AG04450 (cell line): ENCODE results near the gene GUCY1B1. TPM values are rescaled to one million over a fixed set of nuclear protein-coding genes. Genes with fewer than 3 reads are reported as not detected.

ENCODE experiments used
- CTCF ChIA-PET: fragments of 300-600, 350-600 bp; formaldehyde crosslinking; extraction: SDS; loops from one replicate; lab custom pipeline; 2022; ENCODE audit warnings: antibody characterized with exemption, inconsistent platforms; lab: Charles Lee
- POLR2A ChIA-PET: fragments of 350-600 bp; formaldehyde crosslinking; extraction: SDS; loops from one replicate; lab custom pipeline; 2021; ENCODE audit warnings: antibody characterized with exemption, inconsistent platforms; lab: Yijun Ruan, JAX
- DNase-seq: peaks from one replicate; pipeline ENCODE4 v3.0.0-alpha.2; 2011; ENCODE audit warnings: low read depth, low spot score
- H3K27ac ChIP-seq: one replicate; pipeline ENCODE4 v1.5.1; 2012; ENCODE audit warnings: low read depth, low read length, control low read depth
- H3K27me3 ChIP-seq: one replicate; pipeline ENCODE4 v1.6.0; 2012; ENCODE audit warnings: low read length; ENCODE audit not compliant: control insufficient read depth, insufficient read depth
- H3K4me3 ChIP-seq: 2 replicates; pipeline ENCODE4 v1.5.1; 2011; ENCODE audit warnings: mild to moderate bottlenecking, low read depth, low read length, control low read depth
- H3K9me3 ChIP-seq: 2 replicates; pipeline ENCODE4 v1.5.1; 2012; ENCODE audit warnings: low read length; ENCODE audit not compliant: control insufficient read depth, insufficient read depth
- polyA plus RNA-seq: library from polyadenylated mRNA; depleted of rRNA; stranded (reverse); fragments of >200 nt; gene quantifications from 2 replicates; pipeline ENCODE4 v1.2.3, GENCODE V29; 2011
- TF ChIP-seq, protein P1 (sequence below): IDR thresholded peaks from 2 replicates; pipeline ENCODE4 v1.5.1; 2011; ENCODE audit warnings: low read depth, low read length, control low read depth, inconsistent platforms

The GUCY1B1 gene
- polyA plus RNA-seq, 1 experiment, result 25.0 TPM

DNA sequence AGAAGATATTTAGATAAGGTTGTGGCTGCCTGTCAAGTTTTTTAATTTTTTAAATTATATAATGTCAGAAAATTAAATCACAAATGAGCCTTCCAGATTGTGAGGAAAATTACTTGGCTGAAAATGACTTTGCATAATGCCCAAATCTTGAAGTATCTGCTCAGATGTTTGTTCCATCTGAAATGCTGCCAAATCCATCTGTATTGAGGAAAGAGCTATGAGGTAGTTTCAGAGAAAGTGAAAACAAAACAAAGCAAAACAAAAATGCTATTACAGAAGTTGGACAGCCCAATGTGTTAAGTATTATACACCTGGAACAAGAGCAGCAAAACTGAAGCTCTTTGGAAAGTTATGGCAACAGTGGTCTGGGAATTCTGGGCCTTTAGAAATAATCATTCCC lies 23.3 kb upstream of the GUCY1B1 start:
- no peaks in the 10 kb centered on the region for H3K9me3 ChIP-seq
- CTCF ChIA-PET, result interaction anchor here (0.6 kb wide), 1 partner anchor 268 kb away, joined by 7 read pairs; no protein-coding TSS in a partner anchor

DNA sequence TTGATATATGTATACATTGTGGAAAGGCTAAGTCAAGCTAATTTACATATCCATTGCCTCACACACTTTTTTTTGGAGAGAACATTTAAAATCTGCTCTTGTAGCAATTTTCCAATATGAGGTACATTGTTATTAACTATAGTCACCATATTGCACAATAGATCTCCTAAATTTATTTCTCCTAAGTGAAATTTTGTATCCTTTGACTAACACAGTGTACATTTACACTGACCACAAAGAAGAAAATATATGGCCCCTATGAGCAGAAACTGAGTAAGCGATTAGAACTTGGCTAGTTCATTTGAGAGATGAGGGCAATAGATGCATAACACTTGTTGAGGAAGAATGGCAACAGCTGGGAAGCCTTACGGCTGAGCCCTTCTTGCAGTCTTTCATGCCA lies 20.3 kb upstream of the GUCY1B1 start:
- CTCF ChIA-PET, result interaction anchor here (0.6 kb wide), 1 partner anchor 334 kb away, joined by 3 read pairs; no protein-coding TSS in a partner anchor
- POLR2A ChIA-PET, result interaction anchor here (0.6 kb wide), 1 partner anchor 10 kb away, joined by 3 read pairs; no protein-coding TSS in a partner anchor
- no peaks in the 10 kb centered on the region for H3K27me3 ChIP-seq
- DNase-seq, result peak; percentile 68
- no peak overlapping the region for H3K4me3 ChIP-seq
- TF ChIP-seq, protein P1, sequence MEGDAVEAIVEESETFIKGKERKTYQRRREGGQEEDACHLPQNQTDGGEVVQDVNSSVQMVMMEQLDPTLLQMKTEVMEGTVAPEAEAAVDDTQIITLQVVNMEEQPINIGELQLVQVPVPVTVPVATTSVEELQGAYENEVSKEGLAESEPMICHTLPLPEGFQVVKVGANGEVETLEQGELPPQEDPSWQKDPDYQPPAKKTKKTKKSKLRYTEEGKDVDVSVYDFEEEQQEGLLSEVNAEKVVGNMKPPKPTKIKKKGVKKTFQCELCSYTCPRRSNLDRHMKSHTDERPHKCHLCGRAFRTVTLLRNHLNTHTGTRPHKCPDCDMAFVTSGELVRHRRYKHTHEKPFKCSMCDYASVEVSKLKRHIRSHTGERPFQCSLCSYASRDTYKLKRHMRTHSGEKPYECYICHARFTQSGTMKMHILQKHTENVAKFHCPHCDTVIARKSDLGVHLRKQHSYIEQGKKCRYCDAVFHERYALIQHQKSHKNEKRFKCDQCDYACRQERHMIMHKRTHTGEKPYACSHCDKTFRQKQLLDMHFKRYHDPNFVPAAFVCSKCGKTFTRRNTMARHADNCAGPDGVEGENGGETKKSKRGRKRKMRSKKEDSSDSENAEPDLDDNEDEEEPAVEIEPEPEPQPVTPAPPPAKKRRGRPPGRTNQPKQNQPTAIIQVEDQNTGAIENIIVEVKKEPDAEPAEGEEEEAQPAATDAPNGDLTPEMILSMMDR, result no peak
- H3K27ac ChIP-seq, result no peak overlapping the region
- H3K9me3 ChIP-seq, result no peaks in the 10 kb centered on the region

More for the DNA sequence above, 23.3 kb upstream of the GUCY1B1 start:
- no peak for DNase-seq
- TF ChIP-seq, protein P1, result no peak
- Histone ChIP-seq H3K4me3 (no peak overlapping the region), H3K27ac (no peak overlapping the region), H3K27me3 (no peaks in the 10 kb centered on the region)
- POLR2A ChIA-PET, result no interaction called here

DNA sequence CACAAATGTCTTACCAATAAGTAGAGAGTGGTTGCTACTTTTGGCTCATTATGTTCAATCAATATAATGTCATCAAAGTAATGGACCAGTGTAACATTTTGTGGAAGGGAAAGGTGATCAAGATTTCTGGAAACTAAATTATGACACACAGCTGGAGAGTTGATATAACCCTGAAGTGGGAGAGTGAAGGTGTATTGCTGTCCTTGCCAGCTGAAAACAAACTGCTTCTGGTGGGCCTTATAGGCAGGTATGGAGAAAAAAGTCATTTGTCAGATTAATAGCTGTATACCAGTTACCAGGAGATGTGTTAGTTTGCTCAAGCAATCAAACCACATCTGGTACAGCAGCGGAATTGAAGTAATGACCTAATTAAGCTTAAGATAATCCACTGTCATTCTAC lies 17.3 kb upstream of the GUCY1B1 start:
- ChIA-PET POLR2A (no interaction called here), CTCF (interaction anchor here (0.6 to 1.1 kb wide), 2 partner anchors 17 to 32 kb away, joined by 3 read pairs; no protein-coding TSS in a partner anchor)
- Histone ChIP-seq H3K27me3 (no peaks in the 10 kb centered on the region), H3K9me3 (no peaks in the 10 kb centered on the region), H3K27ac (no peak overlapping the region), H3K4me3 (no peak overlapping the region)
- DNase-seq, result no peak
- TF ChIP-seq, protein P1, result no peak

DNA sequence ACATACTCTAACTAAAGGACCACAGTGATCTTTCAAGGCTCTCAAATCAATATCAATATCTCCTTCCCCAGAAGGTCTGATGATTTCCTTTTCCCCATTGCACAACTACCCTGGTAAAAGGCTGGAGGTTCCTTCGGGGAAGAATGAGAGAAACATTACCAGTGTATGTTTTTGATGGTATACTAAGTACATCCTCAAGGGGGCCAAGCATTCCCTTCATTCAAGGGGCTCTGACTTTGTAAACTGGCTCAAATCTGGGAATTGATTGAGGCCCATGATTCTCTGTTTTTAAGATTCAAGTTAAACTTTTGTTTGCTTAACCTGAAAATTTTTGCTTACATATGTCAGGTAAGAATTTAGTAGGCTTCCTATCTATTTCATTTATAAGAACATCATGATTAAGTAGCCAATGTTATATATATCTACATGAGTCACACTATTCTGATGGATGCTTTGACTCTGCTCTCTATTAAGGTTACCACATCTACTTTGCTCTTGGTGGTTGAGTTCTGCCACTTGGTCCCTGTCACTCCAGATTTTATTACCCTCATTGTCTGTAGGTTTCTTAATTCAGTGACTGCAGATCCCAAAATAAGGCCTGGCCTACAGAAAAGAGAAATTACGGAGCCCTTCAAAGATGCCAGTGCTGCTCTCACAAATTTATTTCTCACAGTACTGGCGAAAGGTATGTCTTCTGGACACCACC lies 16.4 kb upstream of the GUCY1B1 start:
- no peak overlapping the region for H3K27ac ChIP-seq
- no peak for DNase-seq
- POLR2A ChIA-PET, result no interaction called here

DNA sequence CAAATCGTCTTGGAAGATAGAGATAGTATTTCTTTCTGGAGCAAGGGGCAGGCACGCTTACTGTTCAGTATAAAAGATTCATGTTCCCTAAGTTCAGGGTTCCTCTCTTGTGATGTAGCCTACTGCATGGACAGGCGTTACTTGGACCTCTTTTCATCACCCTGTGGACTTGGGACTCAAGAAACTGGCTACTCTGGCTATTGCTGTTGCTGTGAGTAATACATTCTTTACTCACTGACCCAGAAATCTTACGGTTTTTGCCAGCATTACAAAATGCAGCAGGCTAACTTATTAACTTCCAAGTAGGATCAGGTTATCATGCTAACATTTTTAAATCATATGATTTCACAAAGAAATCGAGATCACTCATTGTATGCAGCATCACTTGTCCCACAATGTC lies 12.8 kb upstream of the GUCY1B1 start:
- Histone ChIP-seq H3K27me3 (no peaks in the 10 kb centered on the region), H3K4me3 (no peak overlapping the region), H3K27ac (no peak overlapping the region), H3K9me3 (no peaks in the 10 kb centered on the region)
- DNase-seq, result no peak
- TF ChIP-seq, protein P1, result no peak
- ChIA-PET POLR2A (no interaction called here), CTCF (no interaction called here)

More for the DNA sequence above, 16.4 kb upstream of the GUCY1B1 start:
- Histone ChIP-seq H3K4me3 (no peak overlapping the region), H3K27me3 (no peaks in the 10 kb centered on the region), H3K9me3 (no peaks in the 10 kb centered on the region)
- TF ChIP-seq, protein P1, result peak; percentile 43
- CTCF ChIA-PET, result interaction anchor here (0.6 kb wide), 1 partner anchor 32 kb away, joined by 3 read pairs; no protein-coding TSS in a partner anchor
